GM12878 (cell line): ENCODE results near the gene KLHL26.

ENCODE experiments used
- EZH2 ChIP-seq: IDR thresholded peaks from 2 replicates; pipeline ENCODE4 v1.6.1; 2012; ENCODE audit warnings: low read depth, mild to moderate bottlenecking, control low read depth, inconsistent platforms, low read length, borderline replicate concordance; ENCODE audit not compliant: control insufficient read depth
- POLR2A ChIP-seq: IDR thresholded peaks from 2 replicates; pipeline ENCODE4 v1.6.1; 2011; ENCODE audit warnings: low read depth, mild to moderate bottlenecking, low read length
- RFX5 ChIP-seq: IDR thresholded peaks from 2 replicates; pipeline ENCODE4 v1.6.1; 2011; ENCODE audit warnings: low read depth, low read length, improper control_type of control experiment
- SIX5 ChIP-seq: IDR thresholded peaks from 2 replicates; pipeline ENCODE4 v1.6.1; 2011; ENCODE audit warnings: mild to moderate bottlenecking, low read depth, low read length, moderate library complexity; ENCODE audit not compliant: severe bottlenecking
- TARDBP ChIP-seq: IDR thresholded peaks from 2 replicates; pipeline ENCODE4 v1.6.1; 2016; ENCODE audit warnings: borderline replicate concordance
- TF ChIP-seq, protein P1 (sequence below), 3 experiments: IDR thresholded peaks in 2 of 3; conservative IDR thresholded peaks in 1 of 3; 2 replicates each; pipeline ENCODE4 v1.5.1; 2011; ENCODE audit warnings: low read depth in 3 of 3, low read length in 3 of 3, mild to moderate bottlenecking in 3 of 3, control low read depth in 2 of 3, moderate library complexity in 2 of 3, inconsistent platforms in 1 of 3, mixed read lengths in 1 of 3; ENCODE audit not compliant: control insufficient read depth in 2 of 3, insufficient read depth in 1 of 3; ENCODE audit errors: extremely low read depth in 1 of 3
- TF ChIP-seq, protein P2 (sequence below): IDR thresholded peaks from 2 replicates; pipeline ENCODE4 v1.6.1; 2012; ENCODE audit warnings: improper control_type of control experiment, low read depth, low read length; ENCODE audit not compliant: insufficient replicate concordance

GRCh38 chr19:18610556-18611326, 26.1 kb upstream of the KLHL26 start:
- peak; percentile 94; the same call in 1 of the 2 replicates for TF ChIP-seq EZH2
- TF ChIP-seq TARDBP: no peak
- TF ChIP-seq SIX5: no peak
- TF ChIP-seq RFX5: no peak
- TF ChIP-seq POLR2A: no peak
- TF ChIP-seq, protein P1, sequence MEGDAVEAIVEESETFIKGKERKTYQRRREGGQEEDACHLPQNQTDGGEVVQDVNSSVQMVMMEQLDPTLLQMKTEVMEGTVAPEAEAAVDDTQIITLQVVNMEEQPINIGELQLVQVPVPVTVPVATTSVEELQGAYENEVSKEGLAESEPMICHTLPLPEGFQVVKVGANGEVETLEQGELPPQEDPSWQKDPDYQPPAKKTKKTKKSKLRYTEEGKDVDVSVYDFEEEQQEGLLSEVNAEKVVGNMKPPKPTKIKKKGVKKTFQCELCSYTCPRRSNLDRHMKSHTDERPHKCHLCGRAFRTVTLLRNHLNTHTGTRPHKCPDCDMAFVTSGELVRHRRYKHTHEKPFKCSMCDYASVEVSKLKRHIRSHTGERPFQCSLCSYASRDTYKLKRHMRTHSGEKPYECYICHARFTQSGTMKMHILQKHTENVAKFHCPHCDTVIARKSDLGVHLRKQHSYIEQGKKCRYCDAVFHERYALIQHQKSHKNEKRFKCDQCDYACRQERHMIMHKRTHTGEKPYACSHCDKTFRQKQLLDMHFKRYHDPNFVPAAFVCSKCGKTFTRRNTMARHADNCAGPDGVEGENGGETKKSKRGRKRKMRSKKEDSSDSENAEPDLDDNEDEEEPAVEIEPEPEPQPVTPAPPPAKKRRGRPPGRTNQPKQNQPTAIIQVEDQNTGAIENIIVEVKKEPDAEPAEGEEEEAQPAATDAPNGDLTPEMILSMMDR (IDR thresholded peaks at IDR 0.05 in 2 of 3, conservative IDR thresholded peaks at IDR 0.05 in 1 of 3; ENCODE audit: control insufficient read depth in 2 of 3, extremely low read depth in 1 of 3, insufficient read depth in 1 of 3, low read depth in 3 of 3, low read length in 3 of 3): no peak
- TF ChIP-seq, protein P2, sequence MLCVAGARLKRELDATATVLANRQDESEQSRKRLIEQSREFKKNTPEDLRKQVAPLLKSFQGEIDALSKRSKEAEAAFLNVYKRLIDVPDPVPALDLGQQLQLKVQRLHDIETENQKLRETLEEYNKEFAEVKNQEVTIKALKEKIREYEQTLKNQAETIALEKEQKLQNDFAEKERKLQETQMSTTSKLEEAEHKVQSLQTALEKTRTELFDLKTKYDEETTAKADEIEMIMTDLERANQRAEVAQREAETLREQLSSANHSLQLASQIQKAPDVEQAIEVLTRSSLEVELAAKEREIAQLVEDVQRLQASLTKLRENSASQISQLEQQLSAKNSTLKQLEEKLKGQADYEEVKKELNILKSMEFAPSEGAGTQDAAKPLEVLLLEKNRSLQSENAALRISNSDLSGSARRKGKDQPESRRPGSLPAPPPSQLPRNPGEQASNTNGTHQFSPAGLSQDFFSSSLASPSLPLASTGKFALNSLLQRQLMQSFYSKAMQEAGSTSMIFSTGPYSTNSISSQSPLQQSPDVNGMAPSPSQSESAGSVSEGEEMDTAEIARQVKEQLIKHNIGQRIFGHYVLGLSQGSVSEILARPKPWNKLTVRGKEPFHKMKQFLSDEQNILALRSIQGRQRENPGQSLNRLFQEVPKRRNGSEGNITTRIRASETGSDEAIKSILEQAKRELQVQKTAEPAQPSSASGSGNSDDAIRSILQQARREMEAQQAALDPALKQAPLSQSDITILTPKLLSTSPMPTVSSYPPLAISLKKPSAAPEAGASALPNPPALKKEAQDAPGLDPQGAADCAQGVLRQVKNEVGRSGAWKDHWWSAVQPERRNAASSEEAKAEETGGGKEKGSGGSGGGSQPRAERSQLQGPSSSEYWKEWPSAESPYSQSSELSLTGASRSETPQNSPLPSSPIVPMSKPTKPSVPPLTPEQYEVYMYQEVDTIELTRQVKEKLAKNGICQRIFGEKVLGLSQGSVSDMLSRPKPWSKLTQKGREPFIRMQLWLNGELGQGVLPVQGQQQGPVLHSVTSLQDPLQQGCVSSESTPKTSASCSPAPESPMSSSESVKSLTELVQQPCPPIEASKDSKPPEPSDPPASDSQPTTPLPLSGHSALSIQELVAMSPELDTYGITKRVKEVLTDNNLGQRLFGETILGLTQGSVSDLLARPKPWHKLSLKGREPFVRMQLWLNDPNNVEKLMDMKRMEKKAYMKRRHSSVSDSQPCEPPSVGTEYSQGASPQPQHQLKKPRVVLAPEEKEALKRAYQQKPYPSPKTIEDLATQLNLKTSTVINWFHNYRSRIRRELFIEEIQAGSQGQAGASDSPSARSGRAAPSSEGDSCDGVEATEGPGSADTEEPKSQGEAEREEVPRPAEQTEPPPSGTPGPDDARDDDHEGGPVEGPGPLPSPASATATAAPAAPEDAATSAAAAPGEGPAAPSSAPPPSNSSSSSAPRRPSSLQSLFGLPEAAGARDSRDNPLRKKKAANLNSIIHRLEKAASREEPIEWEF: no peak
